K562 (cell line): Measurements from ENCODE around the gene ANK3. TPM values are rescaled to one million over a fixed set of nuclear protein-coding genes. Genes with fewer than 3 reads are reported as not detected.

Experiments
- ATAC-seq: fragments of 200-7000 bp; cut with Tn5 transposase; 3 replicates; pipeline ENCODE4 v1.9.1; 2020; ENCODE audit warnings: moderate library complexity
- BruUV-seq: library from RNA; stranded (reverse); fragments of 400-500 nt; replicated peaks from 2 replicates; lab custom pipeline; 2021; lab: Mats Ljungman, UMichigan
- CTCF ChIA-PET: fragments of 300-600 bp; formaldehyde crosslinking; extraction: SDS; loops from one replicate; lab custom pipeline; 2021; ENCODE audit warnings: low intra/inter-chr PET ratio; lab: Yijun Ruan, JAX
- POLR2A ChIA-PET: fragments of 300-600, 350-650 bp; sonication (Branson Sonifier 250); formaldehyde crosslinking; extraction: SDS; loops from one replicate; lab custom pipeline; 2021; ENCODE audit warnings: antibody characterized with exemption, inconsistent platforms; lab: Yijun Ruan, JAX
- DNase-seq, 4 experiments: peaks; one replicate each; pipeline versions ENCODE4 v3.0.0 to v3.0.0-alpha.2; 2011 to 2018; ENCODE audit warnings: low spot score in 3 of 4, mixed read lengths in 3 of 4; ENCODE audit errors: extremely low read depth in 1 of 4
- FAIRE-seq: peaks from 2 replicates; lab custom pipeline; 2011; peaks lifted over from hg19 to GRCh38; lab: Jason Lieb, UNC
- H2AFZ ChIP-seq: 2 replicates; pipeline ENCODE4 v1.6.0; 2011; ENCODE audit warnings: low read depth, low read length, control low read depth, inconsistent platforms
- H3K27ac ChIP-seq: fragments of 200-600 bp; 3 replicates; pipeline ENCODE4 v1.8.0; 2011; ENCODE audit warnings: low read depth, mild to moderate bottlenecking, control low read depth, inconsistent platforms, low read length, moderate library complexity, mixed read lengths; ENCODE audit errors: extremely low read depth
- H3K27me3 ChIP-seq, 2 experiments: fragments of 300-600 bp in 1 of 2; 2 replicates in 1 of 2; 3 replicates in 1 of 2; pipeline versions ENCODE4 v1.6.0 to v1.8.0; 2011; ENCODE audit warnings: inconsistent platforms in 2 of 2, low read length in 2 of 2, mild to moderate bottlenecking in 1 of 2, mixed read lengths in 1 of 2, moderate library complexity in 1 of 2; ENCODE audit not compliant: control insufficient read depth in 2 of 2, insufficient read depth in 2 of 2
- H3K36me3 ChIP-seq: fragments of 300-600 bp; 3 replicates; pipeline ENCODE4 v1.8.0; 2011; ENCODE audit warnings: mild to moderate bottlenecking, low read length, inconsistent platforms; ENCODE audit not compliant: control insufficient read depth, insufficient read depth
- H3K4me1 ChIP-seq, 2 experiments: fragments of 200-600 bp in 1 of 2; replicated peaks in 1 of 2; 2 replicates in 1 of 2; 3 replicates in 1 of 2; pipeline versions ENCODE4 v1.5.1 to v1.8.0; 2011; ENCODE audit warnings: inconsistent platforms in 2 of 2, low read length in 2 of 2, mild to moderate bottlenecking in 1 of 2, mixed read lengths in 1 of 2, moderate library complexity in 1 of 2; ENCODE audit not compliant: control insufficient read depth in 2 of 2, insufficient read depth in 2 of 2
- H3K4me2 ChIP-seq: 2 replicates; pipeline ENCODE4 v1.6.1; 2011; ENCODE audit warnings: low read length, control low read depth, inconsistent platforms, mixed read lengths; ENCODE audit not compliant: insufficient read depth
- H3K4me3 ChIP-seq: fragments of 200-600 bp; sonication (generic), shearing (Covaris generic); 2 replicates; pipeline ENCODE4 v1.5.1; 2016; ENCODE audit warnings: control low read depth, inconsistent platforms
- H3K79me2 ChIP-seq: fragments of 200-600 bp; 3 replicates; pipeline ENCODE4 v1.8.0; 2011; ENCODE audit warnings: low read length, inconsistent platforms; ENCODE audit not compliant: control insufficient read depth, insufficient read depth
- H3K9ac ChIP-seq, 2 experiments: 2 replicates each; pipeline versions ENCODE4 v1.6.0 to v1.6.1; 2011; ENCODE audit warnings: low read depth in 2 of 2, low read length in 2 of 2, control low read depth in 1 of 2, inconsistent platforms in 1 of 2, mild to moderate bottlenecking in 1 of 2, mixed read lengths in 1 of 2; ENCODE audit not compliant: insufficient read depth in 1 of 2
- H3K9me1 ChIP-seq: one replicate; pipeline ENCODE4 v1.6.0; 2011; ENCODE audit warnings: inconsistent platforms, mild to moderate bottlenecking, low read length, moderate library complexity; ENCODE audit not compliant: control insufficient read depth, insufficient read depth
- H3K9me3 ChIP-seq: replicated peaks from 2 replicates; pipeline ENCODE4 v1.5.1; 2011; ENCODE audit warnings: low read depth, low read length, inconsistent platforms; ENCODE audit not compliant: control insufficient read depth, insufficient read depth
- H4K20me1 ChIP-seq: replicated peaks from 2 replicates; pipeline ENCODE4 v1.6.1; 2011; ENCODE audit warnings: low read length, inconsistent platforms, mixed read lengths; ENCODE audit not compliant: control insufficient read depth, insufficient read depth
- ARHGAP35 ChIP-seq: fragments of 450-650 bp; IDR thresholded peaks from 2 replicates; pipeline ENCODE4 v1.6.1; 2018; ENCODE audit not compliant: partially characterized antibody
- C11orf30 ChIP-seq: fragments of 450-650 bp; IDR thresholded peaks from 2 replicates; pipeline ENCODE4 v1.6.1; 2016; ENCODE audit warnings: low read depth, mild to moderate bottlenecking
- ERF ChIP-seq: fragments of 450-650 bp; formaldehyde crosslinking; IDR thresholded peaks from 2 replicates; pipeline ENCODE4 v1.4.0; 2020; ENCODE audit warnings: mild to moderate bottlenecking, mixed read lengths
- FOXP4 ChIP-seq: sonication (generic); formaldehyde crosslinking; IDR thresholded peaks from 2 replicates; pipeline ENCODE4 v1.8.0; 2022; ENCODE audit warnings: mild to moderate bottlenecking, missing genetic modification reagents, borderline replicate concordance
- KDM2B ChIP-seq: fragments of 250-450 bp; sonication (Bioruptor Pico); IDR thresholded peaks from 2 replicates; pipeline ENCODE4 v1.8.0; 2021; ENCODE audit warnings: mild to moderate bottlenecking, moderate library complexity
- KLF1 ChIP-seq: fragments of 450-650 bp; IDR thresholded peaks from 2 replicates; pipeline ENCODE4 v1.6.1; 2016; ENCODE audit warnings: missing genetic modification characterization, missing compliant biosample characterization
- PHF20 ChIP-seq: fragments of 450-650 bp; IDR thresholded peaks from 2 replicates; pipeline ENCODE4 v1.6.1; 2018; ENCODE audit not compliant: partially characterized antibody
- POLR3A ChIP-seq: IDR thresholded peaks from 2 replicates; pipeline ENCODE4 v1.6.1; 2011; ENCODE audit warnings: borderline replicate concordance, mild to moderate bottlenecking, moderate library complexity; ENCODE audit not compliant: insufficient read length, insufficient read depth; ENCODE audit errors: extremely low read depth
- PRPF4 ChIP-seq: fragments of 200-400 bp; formaldehyde crosslinking; IDR thresholded peaks from one replicate; pipeline ENCODE4 v1.6.1; 2017; ENCODE audit warnings: low read length, low read depth, mild to moderate bottlenecking; ENCODE audit not compliant: insufficient read depth, poor library complexity, severe bottlenecking
- SMARCC2 ChIP-seq: fragments of 450-650 bp; IDR thresholded peaks from 2 replicates; pipeline ENCODE4 v1.6.1; 2017; ENCODE audit warnings: antibody characterized with exemption, moderate library complexity, mild to moderate bottlenecking, low read depth
- TAL1 ChIP-seq: fragments of 450-650 bp; IDR thresholded peaks from 2 replicates; pipeline ENCODE4 v1.6.1; 2016; ENCODE audit warnings: mild to moderate bottlenecking
- ZNF217 ChIP-seq: sonication (generic); formaldehyde crosslinking; IDR thresholded peaks from 2 replicates; pipeline ENCODE4 v1.8.0; 2022; ENCODE audit warnings: mild to moderate bottlenecking, missing genetic modification reagents
- ZNF316 ChIP-seq: fragments of 450-650 bp; IDR thresholded peaks from 2 replicates; pipeline ENCODE4 v1.6.1; 2016
- ZSCAN29 ChIP-seq: fragments of 450-650 bp; IDR thresholded peaks from 2 replicates; pipeline ENCODE4 v1.6.1; 2017
- WGBS: fragments of 100-300 bp; shearing (Covaris generic); methylation state at CpG from one replicate; pipeline ENCODE4 v1.1.6; 2016; ENCODE audit warnings: low coverage, mixed read lengths; ENCODE audit not compliant: insufficient coverage; ENCODE audit errors: missing lambda C conversion rate; 5-methylcytosine and 5-hydroxymethylcytosine counted together
- in situ Hi-C: fragments of 300-500 bp; cut with MboI; formaldehyde crosslinking; loops from 4 replicates; pipeline ENCODE4 v1.15.0; 2018; ENCODE audit warnings: inconsistent platforms, mixed read lengths
- intact Hi-C: fragments of 100-400 bp; cut with micrococcal nuclease; formaldehyde crosslinking; loops from 2 replicates; pipeline ENCODE4 v1.14.2; 2022
- polyA plus RNA-seq, 8 experiments: library from polyadenylated mRNA; depleted of rRNA in 4 of 8; stranded (reverse) in 5 of 8; unstranded in 3 of 8; fragments of >200 nt; fragmentation: Nextera tagmentation in 2 of 8; fragmentation: Illumina TruSeq in 1 of 8; extraction: Ambion mirVana in 2 of 8; extraction: Trizol in 1 of 8; gene quantifications; 2 replicates each; pipeline versions ENCODE4 v1.2.1 to v1.2.3, GENCODE V29; 2011 to 2014; ENCODE audit warnings: inconsistent platforms in 1 of 8, missing spikeins in 1 of 8
- total RNA-seq, 7 experiments: library from RNA; depleted of rRNA in 6 of 7; stranded (reverse); fragments of >200 nt in 6 of 7; fragmentation: Illumina TruSeq in 2 of 7; extraction: Trizol in 2 of 7; gene quantifications; 2 replicates each; pipeline versions ENCODE4 v1.2.1 to v1.2.3, GENCODE V29; 2011 to 2021; ENCODE audit warnings: low replicate concordance in 1 of 7
- TF ChIP-seq, protein P1 (sequence below): IDR thresholded peaks from 2 replicates; pipeline ENCODE4 v1.6.1; 2012; ENCODE audit warnings: low read depth, low read length, improper control_type of control experiment, borderline replicate concordance
- TF ChIP-seq, protein P2 (sequence below), 2 experiments: fragments of 450-650 bp; IDR thresholded peaks; 2 replicates each; pipeline ENCODE4 v1.6.1; 2016

Gene ANK3
- total and polyA plus RNA-seq, 9 of the 15 experiments (the other 6 are each of a cell fraction or from before 2014, with no cell fraction given) = 10.0 to 32.3 (median 17.9) TPM

GRCh38 chr10:60188548-60188947, 201.1 kb downstream of the ANK3 start (continued):
- no peak for TF ChIP-seq SMARCC2
- TF ChIP-seq POLR3A = no peak
- no peak for TF ChIP-seq ARHGAP35
- TF ChIP-seq ZNF316 = no peak
- TF ChIP-seq ERF (CRISPR knock-in tag) = no peak

DNA sequence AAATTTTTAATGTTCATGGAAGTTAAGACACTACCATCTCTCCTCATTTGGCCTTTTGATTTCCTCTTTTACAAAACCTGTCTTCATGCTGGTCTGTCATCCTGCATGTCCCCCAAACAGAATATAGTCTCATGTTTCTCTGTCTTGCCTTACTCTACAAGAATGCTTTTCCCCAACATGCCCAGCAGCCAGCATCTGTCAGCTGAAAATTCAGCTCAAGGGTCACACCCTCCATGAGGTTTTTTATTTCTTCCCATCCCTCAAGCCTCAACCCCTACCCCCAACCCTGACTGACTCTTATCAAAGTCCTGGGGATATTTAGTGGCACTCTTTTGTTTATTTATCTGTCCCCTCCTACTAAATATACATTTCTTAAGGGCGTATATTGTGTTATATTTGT, 202.0 kb downstream of the ANK3 start:
- H3K4me1 ChIP-seq = no peaks in the 10 kb centered on the region
- H3K36me3 ChIP-seq = no peaks in the 10 kb centered on the region; the same call in 2 of the 3 replicates
- no peak overlapping the region for H3K4me2 ChIP-seq
- no peak overlapping the region for H2AFZ ChIP-seq
- H3K9ac ChIP-seq = no peak overlapping the region
- ATAC-seq = no peak
- no peaks in the 10 kb centered on the region for H4K20me1 ChIP-seq
- in situ Hi-C loops = no loop called here
- H3K9me3 ChIP-seq = no peaks in the 10 kb centered on the region
- no peaks in the 10 kb centered on the region for H3K9me1 ChIP-seq
- BruUV-seq = no TSS peak
- no peak for FAIRE-seq
- no peak for DNase-seq
- ChIA-PET POLR2A (no interaction called here), CTCF (no interaction called here)
- no peaks in the 10 kb centered on the region for H3K27me3 ChIP-seq
- no peak overlapping the region for H3K27ac ChIP-seq
- intact Hi-C loops = no loop called here
- 21% methylated on average over 1 of the region's 1 CpG for WGBS
- H3K79me2 ChIP-seq = no peaks in the 10 kb centered on the region
- no peak overlapping the region for H3K4me3 ChIP-seq
- no peak for TF ChIP-seq PHF20
- TF ChIP-seq ZNF217 (CRISPR knock-in tag) = no peak
- TF ChIP-seq ZSCAN29 = no peak
- TF ChIP-seq FOXP4 (CRISPR knock-in tag) = no peak
- no peak for TF ChIP-seq TAL1
- no peak for TF ChIP-seq KDM2B (CRISPR knock-in tag)
- TF ChIP-seq KLF1 (tag) = no peak
- TF ChIP-seq C11orf30 = no peak
- TF ChIP-seq, protein P1, sequence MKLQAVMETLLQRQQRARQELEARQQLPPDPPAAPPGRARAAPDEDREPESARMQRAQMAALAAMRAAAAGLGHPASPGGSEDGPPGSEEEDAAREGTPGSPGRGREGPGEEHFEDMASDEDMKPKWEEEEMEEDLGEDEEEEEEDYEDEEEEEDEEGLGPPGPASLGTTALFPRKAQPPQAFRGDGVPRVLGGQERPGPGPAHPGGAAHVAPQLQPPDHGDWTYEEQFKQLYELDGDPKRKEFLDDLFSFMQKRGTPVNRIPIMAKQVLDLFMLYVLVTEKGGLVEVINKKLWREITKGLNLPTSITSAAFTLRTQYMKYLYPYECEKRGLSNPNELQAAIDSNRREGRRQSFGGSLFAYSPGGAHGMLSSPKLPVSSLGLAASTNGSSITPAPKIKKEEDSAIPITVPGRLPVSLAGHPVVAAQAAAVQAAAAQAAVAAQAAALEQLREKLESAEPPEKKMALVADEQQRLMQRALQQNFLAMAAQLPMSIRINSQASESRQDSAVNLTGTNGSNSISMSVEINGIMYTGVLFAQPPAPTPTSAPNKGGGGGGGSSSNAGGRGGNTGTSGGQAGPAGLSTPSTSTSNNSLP = no peak
- TF ChIP-seq, protein P2, sequence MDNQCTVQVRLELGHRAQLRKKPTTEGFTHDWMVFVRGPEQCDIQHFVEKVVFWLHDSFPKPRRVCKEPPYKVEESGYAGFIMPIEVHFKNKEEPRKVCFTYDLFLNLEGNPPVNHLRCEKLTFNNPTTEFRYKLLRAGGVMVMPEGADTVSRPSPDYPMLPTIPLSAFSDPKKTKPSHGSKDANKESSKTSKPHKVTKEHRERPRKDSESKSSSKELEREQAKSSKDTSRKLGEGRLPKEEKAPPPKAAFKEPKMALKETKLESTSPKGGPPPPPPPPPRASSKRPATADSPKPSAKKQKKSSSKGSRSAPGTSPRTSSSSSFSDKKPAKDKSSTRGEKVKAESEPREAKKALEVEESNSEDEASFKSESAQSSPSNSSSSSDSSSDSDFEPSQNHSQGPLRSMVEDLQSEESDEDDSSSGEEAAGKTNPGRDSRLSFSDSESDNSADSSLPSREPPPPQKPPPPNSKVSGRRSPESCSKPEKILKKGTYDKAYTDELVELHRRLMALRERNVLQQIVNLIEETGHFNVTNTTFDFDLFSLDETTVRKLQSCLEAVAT (IDR thresholded peaks at IDR 0.05) = no peak
- no peak for TF ChIP-seq PRPF4
